RWPE1 (cell line): ENCODE measurements around the gene DENND1A.

Experiments used
- CTCF ChIA-PET: fragments of 350-600 bp; sonication (Branson Sonifier 250); formaldehyde crosslinking; extraction: SDS; loops from one replicate; lab custom pipeline; 2021; lab: Yijun Ruan, JAX
- POLR2A ChIA-PET: fragments of 400-600 bp; formaldehyde crosslinking; extraction: SDS; loops from one replicate; lab custom pipeline; 2020; ENCODE audit warnings: antibody characterized with exemption; ENCODE audit not compliant: low non-redundant PET; lab: Yijun Ruan, JAX
- DNase-seq: peaks from one replicate; pipeline ENCODE4 v3.0.0; 2012; ENCODE audit warnings: low spot score
- H3K27ac ChIP-seq: fragments of 450-650 bp; 2 replicates; pipeline ENCODE4 v1.5.1; 2017
- CTCF ChIP-seq: fragments of 450-650 bp; conservative IDR thresholded peaks from 2 replicates; pipeline ENCODE4 v1.5.1; 2017; ENCODE audit warnings: low read depth, mild to moderate bottlenecking

DENND1A gene

GRCh38 chr9:123686131-123686828, 243.6 kb downstream of the DENND1A start:
- ChIA-PET CTCF (interaction anchor here (0.6 to 0.7 kb wide), 2 partner anchors 18 to 159 kb away, joined by 4 to 5 read pairs; no protein-coding TSS in a partner anchor), POLR2A (no interaction called here)
- no peak for TF ChIP-seq CTCF
- no peak for DNase-seq
- H3K27ac ChIP-seq: no peak overlapping the region

- ChIA-PET CTCF (interaction anchor here (0.6 to 0.7 kb wide), 3 partner anchors 17 to 158 kb away, joined by 3 to 5 read pairs (median 4); no protein-coding TSS in a partner anchor), POLR2A (no interaction called here)
- no peak overlapping the region for H3K27ac ChIP-seq
- TF ChIP-seq CTCF: no peak
- no peak for DNase-seq
Observed at GRCh38 chr9:123685489-123686083, 244.3 kb downstream of the DENND1A start.

GRCh38 chr9:123684393-123685149, 245.4 kb downstream of the DENND1A start:
- ChIA-PET CTCF (interaction anchor here (0.6 kb wide), 1 partner anchor 55 kb away, joined by 3 read pairs; no protein-coding TSS in a partner anchor), POLR2A (no interaction called here)
- H3K27ac ChIP-seq: no peak overlapping the region

GRCh38 chr9:123682746-123683145, 247.2 kb downstream of the DENND1A start:
- ChIA-PET POLR2A (no interaction called here), CTCF (no interaction called here)

More at GRCh38 chr9:123684393-123685149, 245.4 kb downstream of the DENND1A start:
- no peak for DNase-seq
- TF ChIP-seq CTCF: no peak

GRCh38 chr9:123680352-123680751, 249.6 kb downstream of the DENND1A start:
- no peak overlapping the region for H3K27ac ChIP-seq
- POLR2A ChIA-PET: no interaction called here
- TF ChIP-seq CTCF: no peak

More at GRCh38 chr9:123682746-123683145, 247.2 kb downstream of the DENND1A start:
- no peak for TF ChIP-seq CTCF
- H3K27ac ChIP-seq: no peak overlapping the region
- no peak for DNase-seq

GRCh38 chr9:123679330-123679987, 250.5 kb downstream of the DENND1A start:
- POLR2A ChIA-PET: no interaction called here
- DNase-seq: no peak
- TF ChIP-seq CTCF: no peak
- H3K27ac ChIP-seq: no peak overlapping the region
- CTCF ChIA-PET: no interaction called here

More at GRCh38 chr9:123680352-123680751, 249.6 kb downstream of the DENND1A start:
- no peak for DNase-seq
- CTCF ChIA-PET: no interaction called here
